HCT116 (cell line): ENCODE measurements around the gene BMP7. TPM values are rescaled to one million over a fixed set of nuclear protein-coding genes. Genes with fewer than 3 reads are reported as not detected.
A peak's percentile ranks its signal among the peaks of the same experiment; 100 is the strongest.

Experiments used
- ATAC-seq: fragments of 200-7000 bp; cut with Tn5 transposase; 2 replicates; pipeline ENCODE4 v1.9.1; 2020; ENCODE audit warnings: mild to moderate bottlenecking, moderate library complexity
- BruUV-seq: library from RNA; stranded (reverse); fragments of 400-500 nt; replicated peaks from 2 replicates; lab custom pipeline; 2021; lab: Mats Ljungman, UMichigan
- CTCF ChIA-PET: fragments of 300-600 bp; sonication (Branson Sonifier 250); formaldehyde crosslinking; loops from one replicate; lab custom pipeline; 2021; ENCODE audit warnings: antibody characterized with exemption; lab: Charles Lee
- POLR2A ChIA-PET: fragments of 300-600, 350-600 bp; sonication (Branson Sonifier 250); formaldehyde crosslinking; loops from one replicate; lab custom pipeline; 2021; ENCODE audit warnings: antibody characterized with exemption; lab: Charles Lee
- RAD21 ChIA-PET, 2 experiments: fragments of 300-600 bp; sonication (Branson Sonifier 250); formaldehyde crosslinking; loops; one replicate each; lab custom pipeline; 2023; ENCODE audit warnings: low total read pairs in 2 of 2; ENCODE audit not compliant: uncharacterized antibody in 2 of 2, unreplicated experiment in 2 of 2, low non-redundant PET in 1 of 2; lab: Charles Lee
- DNase-seq: peaks from one replicate; pipeline ENCODE4 v3.0.0-alpha.2; 2010; ENCODE audit warnings: low read depth, low spot score
- H2AFZ ChIP-seq: fragments of 200-600 bp; shearing (Covaris generic), sonication (generic); 2 replicates; pipeline ENCODE4 v1.6.1; 2017; ENCODE audit warnings: low read depth, mixed run types, mixed read lengths, antibody characterized with exemption, low read length; ENCODE audit not compliant: poor library complexity, severe bottlenecking
- H3K27ac ChIP-seq: 2 replicates; pipeline ENCODE4 v1.5.1; 2012; ENCODE audit warnings: low read depth, low read length
- H3K27me3 ChIP-seq: fragments of 200-600 bp; sonication (generic); 2 replicates; pipeline ENCODE4 v1.6.1; 2016; ENCODE audit warnings: mixed run types, low read length, mixed read lengths; ENCODE audit not compliant: insufficient read depth
- H3K36me3 ChIP-seq, 2 experiments: fragments of 200-500 bp in 1 of 2; fragments of 200-600 bp in 1 of 2; sonication (Bioruptor generic) in 1 of 2; sonication (generic) in 1 of 2; 2 replicates each; pipeline versions ENCODE4 v1.5.1 to v1.6.1; 2014 to 2016; ENCODE audit warnings: low read length in 2 of 2, inconsistent platforms in 1 of 2, mixed read lengths in 1 of 2, mixed run types in 1 of 2; ENCODE audit not compliant: insufficient read depth in 2 of 2, control insufficient read depth in 1 of 2
- H3K4me1 ChIP-seq, 2 experiments: fragments of 200-600 bp in 1 of 2; sonication (generic) in 1 of 2; 2 replicates each; pipeline versions ENCODE4 v1.5.1 to v1.6.1; 2012 to 2017; ENCODE audit warnings: low read length in 2 of 2, inconsistent platforms in 1 of 2, mild to moderate bottlenecking in 1 of 2, mixed read lengths in 1 of 2, mixed run types in 1 of 2, moderate library complexity in 1 of 2; ENCODE audit not compliant: insufficient read depth in 2 of 2, control insufficient read depth in 1 of 2
- H3K4me2 ChIP-seq: fragments of 200-600 bp; sonication (generic); 2 replicates; pipeline ENCODE4 v1.6.1; 2017; ENCODE audit warnings: mixed run types, low read length, mixed read lengths
- H3K4me3 ChIP-seq, 2 experiments: fragments of 200-600 bp in 1 of 2; sonication (generic) in 1 of 2; replicated peaks in 1 of 2; 2 replicates each; pipeline ENCODE4 v1.5.1; 2011 to 2016; ENCODE audit warnings: low read length in 2 of 2, control low read depth in 1 of 2, low read depth in 1 of 2, mild to moderate bottlenecking in 1 of 2, mixed read lengths in 1 of 2, mixed run types in 1 of 2
- H3K79me2 ChIP-seq: fragments of 200-600 bp; sonication (generic); 2 replicates; pipeline ENCODE4 v1.6.1; 2017; ENCODE audit warnings: mild to moderate bottlenecking, mixed run types, low read length, moderate library complexity, mixed read lengths; ENCODE audit not compliant: insufficient read depth
- H3K9ac ChIP-seq: fragments of 200-600 bp; sonication (generic); 2 replicates; pipeline ENCODE4 v1.6.1; 2016; ENCODE audit warnings: low read length, mixed read lengths
- H3K9me2 ChIP-seq: fragments of 200-600 bp; sonication (generic), shearing (Covaris generic); 2 replicates; pipeline ENCODE4 v1.6.1; 2017; ENCODE audit warnings: mixed run types, mild to moderate bottlenecking, moderate library complexity; ENCODE audit not compliant: insufficient read depth
- H3K9me3 ChIP-seq, 2 experiments: fragments of 200-500 bp in 1 of 2; fragments of 200-600 bp in 1 of 2; sonication (Bioruptor generic) in 1 of 2; sonication (generic) in 1 of 2; 2 replicates each; pipeline ENCODE4 v1.6.1; 2014 to 2017; ENCODE audit warnings: low read length in 2 of 2, mixed read lengths in 2 of 2, inconsistent platforms in 1 of 2, low read depth in 1 of 2, mild to moderate bottlenecking in 1 of 2, mixed run types in 1 of 2, moderate library complexity in 1 of 2; ENCODE audit not compliant: control insufficient read depth in 1 of 2, insufficient read depth in 1 of 2
- H4K20me1 ChIP-seq: fragments of 200-600 bp; sonication (generic), shearing (Covaris generic); 2 replicates; pipeline ENCODE4 v1.6.1; 2017; ENCODE audit warnings: mixed run types, mild to moderate bottlenecking, moderate library complexity; ENCODE audit not compliant: insufficient read depth
- CBX3 ChIP-seq: IDR thresholded peaks from 2 replicates; pipeline ENCODE4 v1.6.1; 2012; ENCODE audit warnings: low read depth
- CEBPB ChIP-seq: IDR thresholded peaks from 2 replicates; pipeline ENCODE4 v1.6.1; 2012; ENCODE audit warnings: low read depth
- ELF1 ChIP-seq: IDR thresholded peaks from 2 replicates; pipeline ENCODE4 v1.6.1; 2012; ENCODE audit warnings: low read depth, borderline replicate concordance
- EZH2phosphoT487 ChIP-seq: fragments of 200-600 bp; IDR thresholded peaks from 2 replicates; pipeline ENCODE4 v1.6.1; 2018; ENCODE audit warnings: antibody characterized with exemption, borderline replicate concordance
- FOSL1 ChIP-seq: IDR thresholded peaks from 2 replicates; pipeline ENCODE4 v1.6.1; 2012; ENCODE audit warnings: low read depth
- JUND ChIP-seq: IDR thresholded peaks from 2 replicates; pipeline ENCODE4 v1.6.1; 2012
- POLR2AphosphoS5 ChIP-seq: IDR thresholded peaks from 2 replicates; pipeline ENCODE4 v1.6.1; 2011; ENCODE audit warnings: mild to moderate bottlenecking, low read depth, low read length, moderate library complexity
- RAD21 ChIP-seq: IDR thresholded peaks from 2 replicates; pipeline ENCODE4 v1.6.1; 2012; ENCODE audit warnings: low read depth, mild to moderate bottlenecking
- SIN3A ChIP-seq: IDR thresholded peaks from 2 replicates; pipeline ENCODE4 v1.6.1; 2012; ENCODE audit warnings: low read depth
- SP1 ChIP-seq: IDR thresholded peaks from 2 replicates; pipeline ENCODE4 v1.6.1; 2012; ENCODE audit warnings: low read depth
- SRF ChIP-seq: IDR thresholded peaks from 2 replicates; pipeline ENCODE4 v1.6.1; 2012; ENCODE audit warnings: low read depth
- YY1 ChIP-seq: IDR thresholded peaks from 2 replicates; pipeline ENCODE4 v1.6.1; 2011; ENCODE audit warnings: low read length, low read depth, moderate library complexity, mild to moderate bottlenecking; ENCODE audit not compliant: insufficient replicate concordance; ENCODE audit errors: extremely low read depth
- ZNF274 ChIP-seq: fragments of 200-500 bp; sonication (Bioruptor generic); IDR thresholded peaks from 2 replicates; pipeline ENCODE4 v1.6.1; 2014; ENCODE audit warnings: mild to moderate bottlenecking, low read depth, low read length, inconsistent platforms
- intact Hi-C: fragments of 100-400 bp; cut with micrococcal nuclease; formaldehyde crosslinking; loops from 2 replicates; pipeline ENCODE4 v1.10.0; 2022
- total RNA-seq: library from RNA; stranded (reverse); gene quantifications from one replicate; pipeline ENCODE4 v1.2.1, GENCODE V29; 2021; ENCODE audit not compliant: unreplicated experiment
- TF ChIP-seq, protein P1 (sequence below), 3 experiments: fragments of 200-600 bp in 1 of 3; sonication (generic) in 1 of 3; IDR thresholded peaks in 2 of 3; conservative IDR thresholded peaks in 1 of 3; 2 replicates each; pipeline ENCODE4 v1.5.1; 2012 to 2017; ENCODE audit warnings: low read depth in 2 of 3, low read length in 2 of 3, antibody characterized with exemption in 1 of 3, borderline replicate concordance in 1 of 3, control low read depth in 1 of 3, mild to moderate bottlenecking in 1 of 3, mixed read lengths in 1 of 3, mixed run types in 1 of 3, moderate library complexity in 1 of 3; ENCODE audit not compliant: insufficient read depth in 1 of 3
- TF ChIP-seq, protein P2 (sequence below): IDR thresholded peaks from 2 replicates; pipeline ENCODE4 v1.6.1; 2012
- TF ChIP-seq, protein P3 (sequence below): IDR thresholded peaks from 2 replicates; pipeline ENCODE4 v1.6.1; 2011; ENCODE audit warnings: mild to moderate bottlenecking, low read length, moderate library complexity; ENCODE audit not compliant: insufficient replicate concordance; ENCODE audit errors: extremely low read depth
- TF ChIP-seq, protein P4 (sequence below): IDR thresholded peaks from 2 replicates; pipeline ENCODE4 v1.6.1; 2012; ENCODE audit warnings: low read depth
- TF ChIP-seq, protein P5 (sequence below): IDR thresholded peaks from 2 replicates; pipeline ENCODE4 v1.6.1; 2012

BMP7 gene
- total RNA-seq, 1 experiment from 2014 or later = 7.0 TPM

DNA sequence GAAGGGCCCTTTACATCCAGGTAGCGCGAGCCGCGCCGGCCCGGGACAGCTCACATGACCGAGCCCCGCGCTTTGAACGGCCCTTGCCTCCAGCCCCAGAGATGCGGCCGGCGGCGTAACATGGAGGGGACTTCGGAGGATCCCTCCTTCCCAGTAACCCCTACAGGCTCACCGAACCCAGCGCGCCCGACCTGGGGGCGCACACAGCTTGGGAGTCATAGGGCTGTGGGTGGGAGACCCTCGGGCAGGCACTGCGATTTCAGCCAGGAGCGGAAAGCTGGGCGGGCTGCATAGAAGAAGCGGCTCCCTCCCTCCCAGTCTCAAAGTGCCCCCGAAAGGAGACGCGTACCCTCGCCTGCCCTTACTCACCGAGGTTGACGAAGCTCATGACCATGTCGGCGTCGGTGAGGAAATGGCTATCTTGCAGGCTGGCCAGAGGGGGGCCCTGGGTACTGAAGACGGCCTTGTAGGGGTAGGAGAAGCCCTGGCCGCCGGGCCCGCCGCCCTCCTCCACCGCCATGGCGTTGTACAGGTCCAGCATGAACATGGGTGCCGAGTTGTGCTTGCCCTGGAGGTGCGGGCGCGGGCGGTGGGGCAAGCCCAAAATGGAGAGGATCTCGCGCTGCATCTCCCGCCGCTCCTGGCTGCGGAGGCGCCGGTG, 975 bp downstream of the BMP7 start:
- no peak; the same call in 1 of the 2 replicates for ATAC-seq
- Histone ChIP-seq H2AFZ (no peak overlapping the region), H3K4me3 (peak overlapping the region; percentile 44 to 56), H3K36me3 (no peaks in the 10 kb centered on the region), H3K4me1 (peaks cover 0 to 4% of the 10 kb centered on the region in 2 experiments; a peak in 2 of 4 replicates), H3K79me2 (no peaks in the 10 kb centered on the region)
- no peak for DNase-seq
- ChIA-PET POLR2A (no interaction called here), CTCF (no interaction called here), RAD21 (no interaction called here)
- intact Hi-C loops = no loop called here
- no TSS peak for BruUV-seq
- TF ChIP-seq EZH2phosphoT487 (no peak), ELF1 (no peak), JUND (no peak), CEBPB (no peak), POLR2AphosphoS5 (no peak), SRF (no peak), RAD21 (no peak), YY1 (no peak), FOSL1 (no peak), SP1 (no peak), SIN3A (no peak), ZNF274 (no peak), CBX3 (no peak)
- TF ChIP-seq, protein P1, sequence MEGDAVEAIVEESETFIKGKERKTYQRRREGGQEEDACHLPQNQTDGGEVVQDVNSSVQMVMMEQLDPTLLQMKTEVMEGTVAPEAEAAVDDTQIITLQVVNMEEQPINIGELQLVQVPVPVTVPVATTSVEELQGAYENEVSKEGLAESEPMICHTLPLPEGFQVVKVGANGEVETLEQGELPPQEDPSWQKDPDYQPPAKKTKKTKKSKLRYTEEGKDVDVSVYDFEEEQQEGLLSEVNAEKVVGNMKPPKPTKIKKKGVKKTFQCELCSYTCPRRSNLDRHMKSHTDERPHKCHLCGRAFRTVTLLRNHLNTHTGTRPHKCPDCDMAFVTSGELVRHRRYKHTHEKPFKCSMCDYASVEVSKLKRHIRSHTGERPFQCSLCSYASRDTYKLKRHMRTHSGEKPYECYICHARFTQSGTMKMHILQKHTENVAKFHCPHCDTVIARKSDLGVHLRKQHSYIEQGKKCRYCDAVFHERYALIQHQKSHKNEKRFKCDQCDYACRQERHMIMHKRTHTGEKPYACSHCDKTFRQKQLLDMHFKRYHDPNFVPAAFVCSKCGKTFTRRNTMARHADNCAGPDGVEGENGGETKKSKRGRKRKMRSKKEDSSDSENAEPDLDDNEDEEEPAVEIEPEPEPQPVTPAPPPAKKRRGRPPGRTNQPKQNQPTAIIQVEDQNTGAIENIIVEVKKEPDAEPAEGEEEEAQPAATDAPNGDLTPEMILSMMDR (IDR thresholded peaks at IDR 0.05 in 2 of 3, conservative IDR thresholded peaks at IDR 0.05 in 1 of 3; ENCODE audit: borderline replicate concordance in 1 of 3, insufficient read depth in 1 of 3, low read depth in 2 of 3, low read length in 2 of 3) = no peak
- TF ChIP-seq, protein P2, sequence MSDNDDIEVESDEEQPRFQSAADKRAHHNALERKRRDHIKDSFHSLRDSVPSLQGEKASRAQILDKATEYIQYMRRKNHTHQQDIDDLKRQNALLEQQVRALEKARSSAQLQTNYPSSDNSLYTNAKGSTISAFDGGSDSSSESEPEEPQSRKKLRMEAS = no peak
- TF ChIP-seq, protein P3, sequence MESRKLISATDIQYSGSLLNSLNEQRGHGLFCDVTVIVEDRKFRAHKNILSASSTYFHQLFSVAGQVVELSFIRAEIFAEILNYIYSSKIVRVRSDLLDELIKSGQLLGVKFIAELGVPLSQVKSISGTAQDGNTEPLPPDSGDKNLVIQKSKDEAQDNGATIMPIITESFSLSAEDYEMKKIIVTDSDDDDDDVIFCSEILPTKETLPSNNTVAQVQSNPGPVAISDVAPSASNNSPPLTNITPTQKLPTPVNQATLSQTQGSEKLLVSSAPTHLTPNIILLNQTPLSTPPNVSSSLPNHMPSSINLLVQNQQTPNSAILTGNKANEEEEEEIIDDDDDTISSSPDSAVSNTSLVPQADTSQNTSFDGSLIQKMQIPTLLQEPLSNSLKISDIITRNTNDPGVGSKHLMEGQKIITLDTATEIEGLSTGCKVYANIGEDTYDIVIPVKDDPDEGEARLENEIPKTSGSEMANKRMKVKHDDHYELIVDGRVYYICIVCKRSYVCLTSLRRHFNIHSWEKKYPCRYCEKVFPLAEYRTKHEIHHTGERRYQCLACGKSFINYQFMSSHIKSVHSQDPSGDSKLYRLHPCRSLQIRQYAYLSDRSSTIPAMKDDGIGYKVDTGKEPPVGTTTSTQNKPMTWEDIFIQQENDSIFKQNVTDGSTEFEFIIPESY = no peak
- TF ChIP-seq, protein P4, sequence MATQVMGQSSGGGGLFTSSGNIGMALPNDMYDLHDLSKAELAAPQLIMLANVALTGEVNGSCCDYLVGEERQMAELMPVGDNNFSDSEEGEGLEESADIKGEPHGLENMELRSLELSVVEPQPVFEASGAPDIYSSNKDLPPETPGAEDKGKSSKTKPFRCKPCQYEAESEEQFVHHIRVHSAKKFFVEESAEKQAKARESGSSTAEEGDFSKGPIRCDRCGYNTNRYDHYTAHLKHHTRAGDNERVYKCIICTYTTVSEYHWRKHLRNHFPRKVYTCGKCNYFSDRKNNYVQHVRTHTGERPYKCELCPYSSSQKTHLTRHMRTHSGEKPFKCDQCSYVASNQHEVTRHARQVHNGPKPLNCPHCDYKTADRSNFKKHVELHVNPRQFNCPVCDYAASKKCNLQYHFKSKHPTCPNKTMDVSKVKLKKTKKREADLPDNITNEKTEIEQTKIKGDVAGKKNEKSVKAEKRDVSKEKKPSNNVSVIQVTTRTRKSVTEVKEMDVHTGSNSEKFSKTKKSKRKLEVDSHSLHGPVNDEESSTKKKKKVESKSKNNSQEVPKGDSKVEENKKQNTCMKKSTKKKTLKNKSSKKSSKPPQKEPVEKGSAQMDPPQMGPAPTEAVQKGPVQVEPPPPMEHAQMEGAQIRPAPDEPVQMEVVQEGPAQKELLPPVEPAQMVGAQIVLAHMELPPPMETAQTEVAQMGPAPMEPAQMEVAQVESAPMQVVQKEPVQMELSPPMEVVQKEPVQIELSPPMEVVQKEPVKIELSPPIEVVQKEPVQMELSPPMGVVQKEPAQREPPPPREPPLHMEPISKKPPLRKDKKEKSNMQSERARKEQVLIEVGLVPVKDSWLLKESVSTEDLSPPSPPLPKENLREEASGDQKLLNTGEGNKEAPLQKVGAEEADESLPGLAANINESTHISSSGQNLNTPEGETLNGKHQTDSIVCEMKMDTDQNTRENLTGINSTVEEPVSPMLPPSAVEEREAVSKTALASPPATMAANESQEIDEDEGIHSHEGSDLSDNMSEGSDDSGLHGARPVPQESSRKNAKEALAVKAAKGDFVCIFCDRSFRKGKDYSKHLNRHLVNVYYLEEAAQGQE = no peak
- TF ChIP-seq, protein P5, sequence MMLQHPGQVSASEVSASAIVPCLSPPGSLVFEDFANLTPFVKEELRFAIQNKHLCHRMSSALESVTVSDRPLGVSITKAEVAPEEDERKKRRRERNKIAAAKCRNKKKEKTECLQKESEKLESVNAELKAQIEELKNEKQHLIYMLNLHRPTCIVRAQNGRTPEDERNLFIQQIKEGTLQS = no peak
- TF ChIP-seq, all 23 proteins: peak for 0
- H3K9me3 ChIP-seq = no peaks in the 10 kb centered on the region
- peak overlapping the region; percentile 66 for H3K4me2 ChIP-seq
- no peaks in the 10 kb centered on the region for H3K27me3 ChIP-seq
- H3K9me2 ChIP-seq = no peaks in the 10 kb centered on the region
- peak overlapping the region; percentile 46; the same call in 1 of the 2 replicates for H3K9ac ChIP-seq
- H3K27ac ChIP-seq = peak overlapping the region; percentile 47; the same call in 1 of the 2 replicates
- H4K20me1 ChIP-seq = no peaks in the 10 kb centered on the region
